H1 (cell line): ENCODE data around the gene CD52. TPM values are rescaled to one million over a fixed set of nuclear protein-coding genes. Genes with fewer than 3 reads are reported as not detected.

Source experiments
- CTCF ChIA-PET: fragments of 300-600 bp; sonication (Branson Sonifier 250); formaldehyde crosslinking; loops from one replicate; lab custom pipeline; 2021; ENCODE audit not compliant: partially characterized antibody; lab: Charles Lee
- POLR2A ChIA-PET: fragments of 300-600 bp; sonication (Branson Sonifier 250); formaldehyde crosslinking; loops from one replicate; lab custom pipeline; 2021; ENCODE audit warnings: inconsistent platforms; ENCODE audit not compliant: partially characterized antibody; lab: Charles Lee
- DNase-seq, 2 experiments: peaks; one replicate each; pipeline versions ENCODE4 v3.0.0 to v3.0.0-alpha.2; 2010 to 2022; ENCODE audit warnings: low spot score in 2 of 2, low read depth in 1 of 2, mixed read lengths in 1 of 2
- FAIRE-seq: peaks from 2 replicates; lab custom pipeline; 2011; peaks lifted over from hg19 to GRCh38; lab: Jason Lieb, UNC
- H2AFZ ChIP-seq: 2 replicates; pipeline ENCODE4 v1.8.1; 2012; ENCODE audit warnings: low read length, inconsistent platforms
- H2AK5ac ChIP-seq: 2 replicates; pipeline ENCODE4 v1.6.1; 2013; ENCODE audit warnings: low read depth, low read length
- H2BK120ac ChIP-seq: replicated peaks from 2 replicates; pipeline ENCODE3; 2013; ENCODE audit warnings: low read depth, low read length, inconsistent platforms
- H2BK12ac ChIP-seq: 2 replicates; pipeline ENCODE4 v1.6.1; 2013; ENCODE audit warnings: low read depth, low read length
- H2BK15ac ChIP-seq: 2 replicates; pipeline ENCODE4 v1.6.1; 2013; ENCODE audit warnings: low read length
- H2BK20ac ChIP-seq: 2 replicates; pipeline ENCODE4 v1.6.1; 2013; ENCODE audit warnings: low read length
- H2BK5ac ChIP-seq: 2 replicates; pipeline ENCODE4 v1.6.1; 2013; ENCODE audit warnings: low read depth, low read length
- H3K14ac ChIP-seq: 2 replicates; pipeline ENCODE4 v1.6.1; 2013; ENCODE audit warnings: inconsistent platforms; ENCODE audit not compliant: insufficient read length
- H3K18ac ChIP-seq: 2 replicates; pipeline ENCODE4 v1.6.1; 2013; ENCODE audit warnings: low read length; ENCODE audit errors: extremely low read depth
- H3K23ac ChIP-seq: 2 replicates; pipeline ENCODE4 v1.6.1; 2013; ENCODE audit warnings: inconsistent platforms; ENCODE audit not compliant: insufficient read length
- H3K23me2 ChIP-seq: 2 replicates; pipeline ENCODE4 v1.6.1; 2013; ENCODE audit warnings: low read depth, low read length
- H3K27ac ChIP-seq: 2 replicates; pipeline ENCODE4 v1.6.1; 2011; ENCODE audit warnings: low read depth, low read length, inconsistent platforms
- H3K27me3 ChIP-seq, 4 experiments: replicated peaks in 1 of 4; 1 replicate in 1 of 4; 2 replicates in 3 of 4; pipeline versions ENCODE4 v1.6.1 to v1.8.1; 2011 to 2013; ENCODE audit warnings: low read length in 3 of 4, mild to moderate bottlenecking in 3 of 4, inconsistent platforms in 2 of 4, mixed read lengths in 2 of 4, moderate library complexity in 1 of 4; ENCODE audit not compliant: control insufficient read depth in 3 of 4, insufficient read depth in 3 of 4; ENCODE audit errors: extremely low read depth in 1 of 4
- H3K36me3 ChIP-seq, 4 experiments: 2 replicates each; pipeline versions ENCODE4 v1.6.1 to v1.8.1; 2011 to 2013; ENCODE audit warnings: mild to moderate bottlenecking in 4 of 4, low read length in 3 of 4, moderate library complexity in 2 of 4, control low read depth in 1 of 4, inconsistent platforms in 1 of 4; ENCODE audit not compliant: insufficient read depth in 4 of 4, control insufficient read depth in 2 of 4
- H3K4ac ChIP-seq: replicated peaks from 2 replicates; pipeline ENCODE3; 2013; ENCODE audit warnings: low read length, low read depth, mixed read lengths, inconsistent platforms; ENCODE audit not compliant: insufficient read length
- H3K4me1 ChIP-seq, 4 experiments: replicated peaks in 1 of 4; 1 replicate in 1 of 4; 2 replicates in 3 of 4; pipeline versions ENCODE4 v1.6.1 to v1.8.1; 2011 to 2013; ENCODE audit warnings: low read length in 3 of 4, inconsistent platforms in 2 of 4, mixed read lengths in 1 of 4; ENCODE audit not compliant: insufficient read depth in 4 of 4, control insufficient read depth in 3 of 4
- H3K4me2 ChIP-seq, 2 experiments: 2 replicates each; pipeline versions ENCODE4 v1.6.1 to v1.8.1; 2011 to 2013; ENCODE audit warnings: low read depth in 2 of 2, low read length in 2 of 2, control low read depth in 1 of 2, inconsistent platforms in 1 of 2, mild to moderate bottlenecking in 1 of 2; ENCODE audit not compliant: insufficient read depth in 1 of 2
- H3K4me3 ChIP-seq, 4 experiments: fragments of 200-600, 300-600 bp in 1 of 4; sonication (generic), shearing (Covaris generic), sonication (Bioruptor Twin) in 1 of 4; 2 replicates each; pipeline versions ENCODE4 v1.5.1 to v1.8.1; 2011 to 2016; ENCODE audit warnings: low read length in 4 of 4, low read depth in 3 of 4, control low read depth in 2 of 4, inconsistent platforms in 2 of 4, mild to moderate bottlenecking in 2 of 4, mixed read lengths in 1 of 4, moderate library complexity in 1 of 4; ENCODE audit not compliant: insufficient read depth in 2 of 4; ENCODE audit errors: extremely low read depth in 1 of 4
- H3K56ac ChIP-seq: replicated peaks from 2 replicates; pipeline ENCODE3; 2013; ENCODE audit warnings: low read depth, mild to moderate bottlenecking, mixed read lengths, low read length, inconsistent platforms; ENCODE audit not compliant: insufficient read length
- H3K79me1 ChIP-seq: 2 replicates; pipeline ENCODE4 v1.6.1; 2013; ENCODE audit warnings: low read depth, low read length, control low read depth
- H3K79me2 ChIP-seq, 2 experiments: 2 replicates each; pipeline versions ENCODE4 v1.6.1 to v1.8.1; 2012 to 2013; ENCODE audit warnings: low read length in 2 of 2, mild to moderate bottlenecking in 2 of 2, inconsistent platforms in 1 of 2; ENCODE audit not compliant: insufficient read depth in 2 of 2, control insufficient read depth in 1 of 2
- H3K9ac ChIP-seq, 4 experiments: replicated peaks in 1 of 4; 1 replicate in 1 of 4; 2 replicates in 3 of 4; pipeline versions ENCODE4 v1.6.1 to v1.8.1; 2011 to 2013; ENCODE audit warnings: low read depth in 3 of 4, low read length in 3 of 4, control low read depth in 2 of 4, mild to moderate bottlenecking in 2 of 4, moderate library complexity in 2 of 4, inconsistent platforms in 1 of 4; ENCODE audit errors: extremely low read depth in 1 of 4
- H3K9me3 ChIP-seq, 2 experiments: 2 replicates each; pipeline versions ENCODE4 v1.6.1 to v1.8.1; 2012 to 2013; ENCODE audit warnings: mild to moderate bottlenecking in 2 of 2, moderate library complexity in 2 of 2, control low read depth in 1 of 2, inconsistent platforms in 1 of 2, low read depth in 1 of 2, low read length in 1 of 2, mixed read lengths in 1 of 2; ENCODE audit not compliant: insufficient read depth in 2 of 2
- H4K20me1 ChIP-seq, 2 experiments: replicated peaks in 1 of 2; 2 replicates each; pipeline versions ENCODE3 to v1.8.1; 2011 to 2013; ENCODE audit warnings: inconsistent platforms in 2 of 2, low read length in 2 of 2, mild to moderate bottlenecking in 1 of 2; ENCODE audit not compliant: insufficient read depth in 2 of 2, control insufficient read depth in 1 of 2
- H4K5ac ChIP-seq: 2 replicates; pipeline ENCODE4 v1.6.1; 2013; ENCODE audit warnings: low read length, low read depth, mixed read lengths, inconsistent platforms; ENCODE audit not compliant: insufficient read length
- H4K8ac ChIP-seq: 2 replicates; pipeline ENCODE4 v1.8.0; 2013; ENCODE audit warnings: mild to moderate bottlenecking, moderate library complexity, low read length, inconsistent platforms; ENCODE audit not compliant: insufficient read depth; ENCODE audit errors: extremely low read depth
- H4K91ac ChIP-seq: replicated peaks from 2 replicates; pipeline ENCODE3; 2013; ENCODE audit warnings: low read length, mixed read lengths, inconsistent platforms; ENCODE audit not compliant: insufficient read length
- BACH1 ChIP-seq: IDR thresholded peaks from 2 replicates; pipeline ENCODE4 v1.6.1; 2012; ENCODE audit warnings: low read length, improper control_type of control experiment
- CHD2 ChIP-seq: IDR thresholded peaks from 2 replicates; pipeline ENCODE4 v1.6.1; 2012; ENCODE audit warnings: low read length, improper control_type of control experiment
- EP300 ChIP-seq, 2 experiments: IDR thresholded peaks; 1 replicate in 1 of 2; 2 replicates in 1 of 2; pipeline ENCODE4 v1.6.1; 2011 to 2012; ENCODE audit warnings: low read depth in 2 of 2, low read length in 2 of 2, mild to moderate bottlenecking in 2 of 2, borderline replicate concordance in 1 of 2, inconsistent platforms in 1 of 2, moderate library complexity in 1 of 2
- GTF2F1 ChIP-seq: IDR thresholded peaks from 2 replicates; pipeline ENCODE4 v1.6.1; 2012; ENCODE audit warnings: low read depth, low read length, improper control_type of control experiment, borderline replicate concordance
- KDM4A ChIP-seq: IDR thresholded peaks from one replicate; pipeline ENCODE4 v1.7.1; 2012; ENCODE audit warnings: low read depth, mild to moderate bottlenecking, moderate library complexity, low read length, inconsistent platforms; ENCODE audit not compliant: severe bottlenecking
- KDM5A ChIP-seq: fragments of 200-600 bp; IDR thresholded peaks from 2 replicates; pipeline ENCODE4 v1.7.1; 2012; ENCODE audit warnings: mild to moderate bottlenecking, low read length, inconsistent platforms, mixed read lengths
- POLR2A ChIP-seq, 2 experiments: IDR thresholded peaks; 1 replicate in 1 of 2; 2 replicates in 1 of 2; pipeline ENCODE4 v1.6.1; 2011; ENCODE audit warnings: low read depth in 2 of 2, low read length in 2 of 2, mild to moderate bottlenecking in 2 of 2; ENCODE audit errors: control extremely low read depth in 1 of 2
- SIRT6 ChIP-seq: IDR thresholded peaks from one replicate; pipeline ENCODE4 v1.7.1; 2012; ENCODE audit warnings: low read length, inconsistent platforms
- SP2 ChIP-seq: IDR thresholded peaks from 2 replicates; pipeline ENCODE4 v1.6.1; 2012; ENCODE audit warnings: mild to moderate bottlenecking, low read length, inconsistent platforms
- TAF7 ChIP-seq: optimal IDR thresholded peaks from 2 replicates; pipeline ENCODE3; 2011; ENCODE audit warnings: low read depth, mild to moderate bottlenecking, inconsistent platforms, low read length, moderate library complexity, borderline replicate concordance
- ZNF274 ChIP-seq: IDR thresholded peaks from 2 replicates; pipeline ENCODE4 v1.7.0; 2012; ENCODE audit warnings: low read length, borderline replicate concordance; ENCODE audit errors: extremely low read depth
- WGBS, 2 experiments: shearing (Covaris generic) in 1 of 2; methylation state at CpG; one replicate each; pipeline versions ENCODE4 v1.1.6 to v1.1.7; 2013 to 2015; ENCODE audit warnings: low lambda C conversion rate in 2 of 2, mixed read lengths in 2 of 2, inconsistent platforms in 1 of 2, low coverage in 1 of 2, missing lambda C conversion rate in 1 of 2; ENCODE audit not compliant: insufficient replicate concordance in 2 of 2, insufficient coverage in 1 of 2, insufficient read length in 1 of 2; ENCODE audit errors: extremely low coverage in 1 of 2, missing lambda C conversion rate in 1 of 2; 5-methylcytosine and 5-hydroxymethylcytosine counted together
- polyA plus RNA-seq, 7 experiments: library from polyadenylated mRNA; depleted of rRNA in 3 of 7; stranded (reverse) in 5 of 7; unstranded in 2 of 7; fragments of >200 nt in 5 of 7; fragments of 200-250 nt in 2 of 7; gene quantifications; 1 replicate in 5 of 7; 2 replicates in 1 of 7; 4 replicates in 1 of 7; pipeline versions ENCODE4 v1.2.1 to v1.2.3, GENCODE V29; 2011 to 2013; ENCODE audit warnings: missing spikeins in 2 of 7, mixed read lengths in 2 of 7
- total RNA-seq: library from RNA; stranded (reverse); fragmentation: NEBNext Ultra II Directional; extraction: Animal tissue kit (Norgen Biotek cat#: 25700); gene quantifications from 2 replicates; pipeline ENCODE4 v1.2.1, GENCODE V29; 2021

The CD52 gene
- total and polyA plus RNA-seq, 2 of the 8 experiments (the other 6 are each of a cell fraction or from before 2014, with no cell fraction given) = 2.4 to 3.1 TPM

DNA sequence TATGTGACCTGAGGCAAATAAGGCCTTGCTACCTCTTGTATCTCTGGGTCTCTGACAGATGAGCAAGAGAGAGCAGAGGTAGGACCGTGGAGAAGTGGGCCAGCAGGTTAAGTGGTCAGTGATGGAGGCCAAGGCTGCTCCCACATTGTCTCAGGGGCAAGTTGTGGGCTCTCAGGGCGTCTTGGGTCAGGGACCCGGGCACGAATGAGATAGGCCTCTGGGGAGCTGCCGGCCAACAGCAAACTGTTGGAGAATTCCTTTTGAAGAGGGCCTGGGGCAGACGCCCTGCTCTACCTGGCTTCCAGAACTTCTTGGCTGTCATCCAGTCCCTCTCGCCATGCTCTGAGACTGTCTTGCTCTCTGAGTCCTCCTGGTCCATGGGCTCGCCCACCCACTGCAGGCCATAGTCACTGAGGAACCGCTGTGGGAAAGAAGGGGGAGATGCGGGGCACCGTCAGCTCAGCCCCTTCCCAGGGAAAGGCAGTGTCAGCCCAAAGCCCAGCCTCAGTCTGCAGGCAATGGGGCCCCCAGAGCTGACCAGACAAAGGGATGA lies 23.8 kb upstream of the CD52 start:
- DNase-seq = no peak
- Histone ChIP-seq H3K27ac (no peak overlapping the region), H3K18ac (no peak overlapping the region), H3K79me2 (no peaks in the 10 kb centered on the region), H3K4me3 (no peak overlapping the region), H4K8ac (no peak overlapping the region), H3K4me2 (no peak overlapping the region), H2BK120ac (no peak overlapping the region), H3K79me1 (no peaks in the 10 kb centered on the region), H3K9me3 (no peaks in the 10 kb centered on the region), H2BK20ac (no peak overlapping the region), H3K4ac (no peak overlapping the region), H3K14ac (no peak overlapping the region), H4K91ac (no peak overlapping the region), H3K23ac (no peak overlapping the region), H3K56ac (no peak overlapping the region), H2BK15ac (no peak overlapping the region), H3K9ac (no peak overlapping the region), H2BK5ac (no peak overlapping the region), H4K5ac (no peak overlapping the region), H3K23me2 (no peaks in the 10 kb centered on the region), H2AK5ac (no peak overlapping the region), H2AFZ (no peak overlapping the region), H4K20me1 (no peaks in the 10 kb centered on the region), H3K27me3 (no peaks in the 10 kb centered on the region), H3K36me3 (no peaks in the 10 kb centered on the region), H2BK12ac (no peak overlapping the region), H3K4me1 (peaks cover 0 to 22% (median 17%) of the 10 kb centered on the region in 4 experiments; a peak in 6 of 7 replicates)
- no peak for FAIRE-seq
- WGBS, 2 experiments = 81% methylated on average over 9 of the region's 11 CpGs; no CpG with 5 or more reads in 1 of the 2 experiments
- ChIA-PET POLR2A (interaction anchor here (1.2 to 1.4 kb wide), 4 partner anchors 9 to 119 kb away, joined by 3 to 4 read pairs (median 4); no protein-coding TSS in a partner anchor), CTCF (interaction anchor here (1.2 to 57.0 kb wide), 3 partner anchors 1 to 70 kb away, joined by 3 to 1530 read pairs (median 1530); partner anchors contain the start of genes CD52, SH3BGRL3 and UBXN11)
- TF ChIP-seq EP300 (IDR thresholded peaks at IDR 0.05; ENCODE audit: borderline replicate concordance in 1 of 2, low read depth in 2 of 2, low read length in 2 of 2) (no peak), TAF7 (no peak), BACH1 (no peak), GTF2F1 (no peak), KDM4A (no peak), SIRT6 (no peak), ZNF274 (no peak), CHD2 (no peak), SP2 (no peak), KDM5A (no peak), POLR2A (IDR thresholded peaks at IDR 0.05; ENCODE audit: control extremely low read depth in 1 of 2, low read depth in 2 of 2, low read length in 2 of 2) (no peak)
